HCT116 (cell line): ENCODE data around the gene PRRC2A. TPM values are rescaled to one million over a fixed set of nuclear protein-coding genes. Genes with fewer than 3 reads are reported as not detected.

Experiments
- ATAC-seq: fragments of 200-7000 bp; cut with Tn5 transposase; 2 replicates; pipeline ENCODE4 v1.9.1; 2020; ENCODE audit warnings: mild to moderate bottlenecking, moderate library complexity
- BruUV-seq: library from RNA; stranded (reverse); fragments of 400-500 nt; replicated peaks from 2 replicates; lab custom pipeline; 2021; lab: Mats Ljungman, UMichigan
- CTCF ChIA-PET: fragments of 300-600 bp; sonication (Branson Sonifier 250); formaldehyde crosslinking; loops from one replicate; lab custom pipeline; 2021; ENCODE audit warnings: antibody characterized with exemption; lab: Charles Lee
- POLR2A ChIA-PET: fragments of 300-600, 350-600 bp; sonication (Branson Sonifier 250); formaldehyde crosslinking; loops from one replicate; lab custom pipeline; 2021; ENCODE audit warnings: antibody characterized with exemption; lab: Charles Lee
- RAD21 ChIA-PET, 2 experiments: fragments of 300-600 bp; sonication (Branson Sonifier 250); formaldehyde crosslinking; loops; one replicate each; lab custom pipeline; 2023; ENCODE audit warnings: low total read pairs in 2 of 2; ENCODE audit not compliant: uncharacterized antibody in 2 of 2, unreplicated experiment in 2 of 2, low non-redundant PET in 1 of 2; lab: Charles Lee
- DNase-seq: peaks from one replicate; pipeline ENCODE4 v3.0.0-alpha.2; 2010; ENCODE audit warnings: low read depth, low spot score
- H2AFZ ChIP-seq: fragments of 200-600 bp; shearing (Covaris generic), sonication (generic); 2 replicates; pipeline ENCODE4 v1.6.1; 2017; ENCODE audit warnings: low read depth, mixed run types, mixed read lengths, antibody characterized with exemption, low read length; ENCODE audit not compliant: poor library complexity, severe bottlenecking
- H3K27ac ChIP-seq: 2 replicates; pipeline ENCODE4 v1.5.1; 2012; ENCODE audit warnings: low read depth, low read length
- H3K27me3 ChIP-seq: fragments of 200-600 bp; sonication (generic); 2 replicates; pipeline ENCODE4 v1.6.1; 2016; ENCODE audit warnings: mixed run types, low read length, mixed read lengths; ENCODE audit not compliant: insufficient read depth
- H3K36me3 ChIP-seq, 2 experiments: fragments of 200-500 bp in 1 of 2; fragments of 200-600 bp in 1 of 2; sonication (Bioruptor generic) in 1 of 2; sonication (generic) in 1 of 2; 2 replicates each; pipeline versions ENCODE4 v1.5.1 to v1.6.1; 2014 to 2016; ENCODE audit warnings: low read length in 2 of 2, inconsistent platforms in 1 of 2, mixed read lengths in 1 of 2, mixed run types in 1 of 2; ENCODE audit not compliant: insufficient read depth in 2 of 2, control insufficient read depth in 1 of 2
- H3K4me1 ChIP-seq, 2 experiments: fragments of 200-600 bp in 1 of 2; sonication (generic) in 1 of 2; 2 replicates each; pipeline versions ENCODE4 v1.5.1 to v1.6.1; 2012 to 2017; ENCODE audit warnings: low read length in 2 of 2, inconsistent platforms in 1 of 2, mild to moderate bottlenecking in 1 of 2, mixed read lengths in 1 of 2, mixed run types in 1 of 2, moderate library complexity in 1 of 2; ENCODE audit not compliant: insufficient read depth in 2 of 2, control insufficient read depth in 1 of 2
- H3K4me2 ChIP-seq: fragments of 200-600 bp; sonication (generic); 2 replicates; pipeline ENCODE4 v1.6.1; 2017; ENCODE audit warnings: mixed run types, low read length, mixed read lengths
- H3K4me3 ChIP-seq, 2 experiments: fragments of 200-600 bp in 1 of 2; sonication (generic) in 1 of 2; replicated peaks in 1 of 2; 2 replicates each; pipeline ENCODE4 v1.5.1; 2011 to 2016; ENCODE audit warnings: low read length in 2 of 2, control low read depth in 1 of 2, low read depth in 1 of 2, mild to moderate bottlenecking in 1 of 2, mixed read lengths in 1 of 2, mixed run types in 1 of 2
- H3K79me2 ChIP-seq: fragments of 200-600 bp; sonication (generic); 2 replicates; pipeline ENCODE4 v1.6.1; 2017; ENCODE audit warnings: mild to moderate bottlenecking, mixed run types, low read length, moderate library complexity, mixed read lengths; ENCODE audit not compliant: insufficient read depth
- H3K9ac ChIP-seq: fragments of 200-600 bp; sonication (generic); 2 replicates; pipeline ENCODE4 v1.6.1; 2016; ENCODE audit warnings: low read length, mixed read lengths
- H3K9me2 ChIP-seq: fragments of 200-600 bp; sonication (generic), shearing (Covaris generic); 2 replicates; pipeline ENCODE4 v1.6.1; 2017; ENCODE audit warnings: mixed run types, mild to moderate bottlenecking, moderate library complexity; ENCODE audit not compliant: insufficient read depth
- H3K9me3 ChIP-seq, 2 experiments: fragments of 200-500 bp in 1 of 2; fragments of 200-600 bp in 1 of 2; sonication (Bioruptor generic) in 1 of 2; sonication (generic) in 1 of 2; 2 replicates each; pipeline ENCODE4 v1.6.1; 2014 to 2017; ENCODE audit warnings: low read length in 2 of 2, mixed read lengths in 2 of 2, inconsistent platforms in 1 of 2, low read depth in 1 of 2, mild to moderate bottlenecking in 1 of 2, mixed run types in 1 of 2, moderate library complexity in 1 of 2; ENCODE audit not compliant: control insufficient read depth in 1 of 2, insufficient read depth in 1 of 2
- H4K20me1 ChIP-seq: fragments of 200-600 bp; sonication (generic), shearing (Covaris generic); 2 replicates; pipeline ENCODE4 v1.6.1; 2017; ENCODE audit warnings: mixed run types, mild to moderate bottlenecking, moderate library complexity; ENCODE audit not compliant: insufficient read depth
- ATF3 ChIP-seq: IDR thresholded peaks from 2 replicates; pipeline ENCODE4 v1.6.1; 2012
- CTCF ChIP-seq, 3 experiments: fragments of 200-600 bp in 1 of 3; sonication (generic) in 1 of 3; IDR thresholded peaks in 2 of 3; conservative IDR thresholded peaks in 1 of 3; 2 replicates each; pipeline ENCODE4 v1.5.1; 2012 to 2017; ENCODE audit warnings: low read depth in 2 of 3, low read length in 2 of 3, antibody characterized with exemption in 1 of 3, borderline replicate concordance in 1 of 3, control low read depth in 1 of 3, mild to moderate bottlenecking in 1 of 3, mixed read lengths in 1 of 3, mixed run types in 1 of 3, moderate library complexity in 1 of 3; ENCODE audit not compliant: insufficient read depth in 1 of 3
- EGR1 ChIP-seq: IDR thresholded peaks from 2 replicates; pipeline ENCODE4 v1.6.1; 2012; ENCODE audit warnings: low read depth
- ELF1 ChIP-seq: IDR thresholded peaks from 2 replicates; pipeline ENCODE4 v1.6.1; 2012; ENCODE audit warnings: low read depth, borderline replicate concordance
- EZH2 ChIP-seq: fragments of 200-600 bp; sonication (generic); IDR thresholded peaks from 2 replicates; pipeline ENCODE4 v1.6.1; 2017; ENCODE audit warnings: antibody characterized with exemption, mixed run types
- EZH2phosphoT487 ChIP-seq: fragments of 200-600 bp; IDR thresholded peaks from 2 replicates; pipeline ENCODE4 v1.6.1; 2018; ENCODE audit warnings: antibody characterized with exemption, borderline replicate concordance
- FOSL1 ChIP-seq: IDR thresholded peaks from 2 replicates; pipeline ENCODE4 v1.6.1; 2012; ENCODE audit warnings: low read depth
- JUND ChIP-seq: IDR thresholded peaks from 2 replicates; pipeline ENCODE4 v1.6.1; 2012
- POLR2A ChIP-seq: IDR thresholded peaks from 2 replicates; pipeline ENCODE4 v1.7.0; 2011; ENCODE audit warnings: borderline replicate concordance; ENCODE audit not compliant: insufficient read depth, insufficient read length; ENCODE audit errors: extremely low read depth
- POLR2AphosphoS5 ChIP-seq: IDR thresholded peaks from 2 replicates; pipeline ENCODE4 v1.6.1; 2011; ENCODE audit warnings: mild to moderate bottlenecking, low read depth, low read length, moderate library complexity
- RAD21 ChIP-seq: IDR thresholded peaks from 2 replicates; pipeline ENCODE4 v1.6.1; 2012; ENCODE audit warnings: low read depth, mild to moderate bottlenecking
- REST ChIP-seq: IDR thresholded peaks from 2 replicates; pipeline ENCODE4 v1.6.1; 2012; ENCODE audit warnings: low read depth
- SRF ChIP-seq: IDR thresholded peaks from 2 replicates; pipeline ENCODE4 v1.6.1; 2012; ENCODE audit warnings: low read depth
- TCF7L2 ChIP-seq: IDR thresholded peaks from 2 replicates; pipeline ENCODE4 v1.7.0; 2011; ENCODE audit warnings: borderline replicate concordance, inconsistent platforms; ENCODE audit not compliant: insufficient read depth, insufficient read length; ENCODE audit errors: extremely low read depth
- YY1 ChIP-seq: IDR thresholded peaks from 2 replicates; pipeline ENCODE4 v1.6.1; 2011; ENCODE audit warnings: low read length, low read depth, moderate library complexity, mild to moderate bottlenecking; ENCODE audit not compliant: insufficient replicate concordance; ENCODE audit errors: extremely low read depth
- ZBTB33 ChIP-seq: IDR thresholded peaks from 2 replicates; pipeline ENCODE4 v1.6.1; 2011; ENCODE audit warnings: mild to moderate bottlenecking, low read length, moderate library complexity; ENCODE audit not compliant: insufficient replicate concordance; ENCODE audit errors: extremely low read depth
- ZNF274 ChIP-seq: fragments of 200-500 bp; sonication (Bioruptor generic); IDR thresholded peaks from 2 replicates; pipeline ENCODE4 v1.6.1; 2014; ENCODE audit warnings: mild to moderate bottlenecking, low read depth, low read length, inconsistent platforms
- intact Hi-C: fragments of 100-400 bp; cut with micrococcal nuclease; formaldehyde crosslinking; loops from 2 replicates; pipeline ENCODE4 v1.10.0; 2022
- total RNA-seq: library from RNA; stranded (reverse); gene quantifications from one replicate; pipeline ENCODE4 v1.2.1, GENCODE V29; 2021; ENCODE audit not compliant: unreplicated experiment

Gene PRRC2A
- total RNA-seq, 1 experiment from 2014 or later = 250 TPM

GRCh38 chr6:31660381-31661261 is 40.1 kb downstream of the PRRC2A start, which contains the start of gene C6orf47:
TSS of gene C6orf47 (minus strand) at chr6:31660778. CDS start at chr6:31659947, 831 bp downstream.
- ChIA-PET CTCF (interaction anchor here (1.2 kb wide), 1 partner anchor 114 kb away, joined by 5 read pairs; no protein-coding TSS in a partner anchor), POLR2A (interaction anchor here (0.6 to 2.0 kb wide), 8 partner anchors 8 to 167 kb away, joined by 3 to 15 read pairs (median 4); partner anchors contain the start of genes BAG6, HSPA1B, LY6G5B and MSH5), RAD21 (no interaction called here)
- peaks cover 18 to 45% of the 10 kb centered on the region in 2 experiments; a peak in 3 of 4 replicates for H3K4me1 ChIP-seq
- no peak within 1 kb of the TSS for H2AFZ ChIP-seq
- BruUV-seq = TSS peak; percentile 7
- no peaks in the 10 kb centered on the region for H3K27me3 ChIP-seq
- peak within 1 kb of the TSS; percentile 88 for H3K9ac ChIP-seq
- H3K9me3 ChIP-seq = no peaks in the 10 kb centered on the region
- intact Hi-C loops = loop anchor here (5.0 kb wide), 1 partner anchor 258 kb away; the partner anchor contains the start of gene MICA
- peak; percentile 80 for ATAC-seq
- H3K36me3 ChIP-seq = peaks cover 5 to 17% of the 10 kb centered on the region in 2 experiments; a peak in 3 of 4 replicates
- H4K20me1 ChIP-seq = no peaks in the 10 kb centered on the region
- DNase-seq = peak; percentile 51
- H3K9me2 ChIP-seq = no peaks in the 10 kb centered on the region
- H3K4me2 ChIP-seq = peak within 1 kb of the TSS; percentile 94
- H3K79me2 ChIP-seq = peaks cover 39% of the 10 kb centered on the region
- H3K4me3 ChIP-seq = peak within 1 kb of the TSS; percentile 79 to 87
- H3K27ac ChIP-seq = peak within 1 kb of the TSS; percentile 69
- no peak for TF ChIP-seq EZH2
- TF ChIP-seq JUND = no peak
- TF ChIP-seq SRF = no peak
- no peak for TF ChIP-seq EZH2phosphoT487
- peak; percentile 63 for TF ChIP-seq ZBTB33
- no peak for TF ChIP-seq ZNF274
- TF ChIP-seq YY1 = no peak
- TF ChIP-seq EGR1 = no peak
- no peak for TF ChIP-seq REST
- peak; percentile 94 for TF ChIP-seq POLR2A
- TF ChIP-seq RAD21 = no peak
- TF ChIP-seq TCF7L2 = no peak
- TF ChIP-seq ELF1 = no peak
- TF ChIP-seq ATF3 = no peak
- TF ChIP-seq POLR2AphosphoS5 = peak; percentile 96
- TF ChIP-seq CTCF (IDR thresholded peaks at IDR 0.05 in 2 of 3, conservative IDR thresholded peaks at IDR 0.05 in 1 of 3; ENCODE audit: borderline replicate concordance in 1 of 3, insufficient read depth in 1 of 3, low read depth in 2 of 3, low read length in 2 of 3) = no peak
- no peak for TF ChIP-seq FOSL1
